ENCODE data around the gene RBM10.

RBM10 gene

GRCh38 chrX:47176101-47176740, 31.2 kb downstream of the RBM10 start:
- DNase-seq: no peak

- no peak for DNase-seq
Measured at GRCh38 chrX:47177079-47177478, 32.1 kb downstream of the RBM10 start.

DNA sequence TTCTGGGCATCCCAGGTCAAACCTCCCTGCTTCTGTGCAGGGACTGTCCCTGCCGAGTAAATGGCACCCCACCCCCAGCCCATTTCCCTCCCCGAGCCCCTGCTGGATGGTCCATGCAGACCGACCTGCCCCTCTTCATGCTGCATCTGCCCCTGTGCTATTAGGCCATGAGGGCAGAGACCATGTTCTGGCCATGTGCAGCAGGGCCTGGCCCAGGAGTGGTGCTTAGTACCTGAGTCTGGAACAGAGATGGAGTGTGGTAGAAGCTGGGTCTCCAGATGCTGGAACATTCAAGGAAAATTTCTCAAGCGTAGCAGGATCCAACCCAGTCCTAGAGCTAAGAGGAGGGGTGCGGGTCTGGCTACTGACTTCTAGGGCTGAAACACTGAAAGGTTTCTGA, 33.3 kb downstream of the RBM10 start:
- DNase-seq: no peak

- DNase-seq: no peak
Measured at GRCh38 chrX:47179221-47179927, 34.4 kb downstream of the RBM10 start.

- no peak for DNase-seq
Measured at GRCh38 chrX:47179928-47180255, 34.9 kb downstream of the RBM10 start.

- DNase-seq: no peak
Measured at GRCh38 chrX:47180346-47180745, 35.3 kb downstream of the RBM10 start.

- no peak for DNase-seq
Measured at GRCh38 chrX:47181301-47181700, 36.3 kb downstream of the RBM10 start.

DNA sequence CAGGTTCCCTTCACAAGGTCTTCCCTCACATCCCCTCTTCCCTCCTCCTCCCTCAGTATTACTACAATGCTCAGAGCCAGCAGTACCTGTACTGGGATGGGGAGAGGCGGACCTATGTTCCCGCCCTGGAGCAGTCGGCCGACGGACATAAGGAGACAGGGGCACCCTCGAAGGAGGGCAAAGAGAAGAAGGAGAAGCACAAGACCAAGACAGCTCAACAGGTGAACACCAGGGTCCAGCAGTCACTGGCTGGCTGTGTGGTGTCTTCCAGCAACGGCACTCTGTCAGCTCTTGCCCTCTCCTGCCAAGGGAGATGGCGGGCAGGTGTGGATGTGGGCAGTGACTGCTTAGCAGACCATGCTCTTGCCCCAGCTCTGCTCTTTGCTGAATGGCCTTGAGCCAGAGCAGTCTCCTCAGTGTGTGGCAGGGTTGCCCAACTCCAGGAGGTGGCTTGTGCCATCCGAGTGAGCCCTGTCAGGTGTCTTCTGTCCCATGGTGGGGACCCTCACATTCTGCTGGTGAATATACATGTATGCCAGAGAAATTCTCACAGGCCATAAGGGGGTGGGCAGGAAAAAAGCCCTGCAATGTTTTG, 37.2 kb downstream of the RBM10 start:
- no peak for DNase-seq

DNA sequence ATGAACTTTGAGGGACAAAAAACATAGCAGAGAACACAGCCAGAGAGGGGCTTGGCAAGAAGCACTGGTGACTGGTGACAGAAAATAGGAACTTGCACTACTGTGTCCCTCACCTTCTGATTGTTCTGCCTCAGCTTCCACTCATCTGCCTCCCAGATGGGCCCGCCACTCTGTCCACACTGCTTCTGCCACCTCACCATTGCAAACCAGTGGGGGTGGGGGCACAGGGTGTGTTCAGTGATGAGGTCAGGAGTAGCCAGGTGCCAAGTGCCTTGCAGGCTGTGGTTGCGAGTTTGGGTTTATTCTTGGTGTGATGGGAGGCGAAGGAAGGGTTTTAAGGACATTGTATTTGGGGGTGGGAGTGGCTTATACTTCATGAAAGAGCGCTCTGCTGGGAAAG, 39.5 kb downstream of the RBM10 start:
- no peak for DNase-seq

DNA sequence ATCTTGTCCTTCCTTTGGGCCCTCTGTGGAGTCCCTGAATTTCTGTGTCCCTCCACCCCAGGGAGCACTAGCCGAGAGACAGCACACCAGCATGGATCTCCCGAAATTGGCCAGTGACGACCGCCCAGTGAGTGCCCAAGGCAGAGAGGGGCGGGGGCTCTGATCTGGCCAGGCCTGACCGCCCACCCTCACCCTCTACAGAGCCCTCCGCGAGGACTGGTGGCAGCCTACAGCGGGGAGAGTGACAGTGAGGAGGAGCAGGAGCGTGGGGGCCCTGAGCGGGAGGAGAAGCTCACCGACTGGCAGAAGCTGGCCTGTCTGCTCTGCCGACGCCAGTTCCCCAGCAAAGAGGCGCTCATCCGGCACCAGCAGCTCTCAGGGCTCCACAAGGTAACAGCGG, 40.2 kb downstream of the RBM10 start:
- DNase-seq: no peak

GRCh38 chrX:47186096-47186740, 41.2 kb downstream of the RBM10 start:
- no peak for DNase-seq

DNA sequence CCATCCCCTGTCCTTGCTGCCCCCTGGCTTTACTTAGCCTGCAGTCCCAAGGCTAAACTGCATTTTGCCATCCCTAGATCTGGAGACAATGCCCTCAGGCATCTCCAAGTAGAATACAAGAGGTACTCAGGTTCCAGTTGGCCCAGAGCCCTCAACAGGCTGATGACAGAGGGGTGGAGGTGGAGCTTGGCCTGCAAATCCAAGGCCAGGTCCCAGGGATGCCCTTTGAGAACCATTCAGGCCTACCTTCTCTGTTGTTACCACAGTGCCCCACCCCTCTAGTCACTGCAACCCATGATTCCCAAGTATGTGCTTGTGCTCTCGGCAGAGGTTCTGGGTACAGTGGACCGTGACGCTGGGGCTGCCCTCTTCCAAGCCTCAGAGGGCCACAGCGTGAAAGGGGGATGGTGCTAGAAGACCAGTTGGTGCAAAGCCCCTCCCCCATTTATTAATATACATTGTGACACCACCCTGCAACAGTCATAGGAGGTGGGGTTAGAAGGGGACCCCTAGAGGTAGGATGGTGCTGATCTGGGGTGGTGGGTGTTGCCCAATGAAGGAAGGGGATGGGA, 42.2 kb downstream of the RBM10 start:
- DNase-seq: no peak

GRCh38 chrX:47189906-47190305, 44.9 kb downstream of the RBM10 start:
- no peak for DNase-seq

DNA sequence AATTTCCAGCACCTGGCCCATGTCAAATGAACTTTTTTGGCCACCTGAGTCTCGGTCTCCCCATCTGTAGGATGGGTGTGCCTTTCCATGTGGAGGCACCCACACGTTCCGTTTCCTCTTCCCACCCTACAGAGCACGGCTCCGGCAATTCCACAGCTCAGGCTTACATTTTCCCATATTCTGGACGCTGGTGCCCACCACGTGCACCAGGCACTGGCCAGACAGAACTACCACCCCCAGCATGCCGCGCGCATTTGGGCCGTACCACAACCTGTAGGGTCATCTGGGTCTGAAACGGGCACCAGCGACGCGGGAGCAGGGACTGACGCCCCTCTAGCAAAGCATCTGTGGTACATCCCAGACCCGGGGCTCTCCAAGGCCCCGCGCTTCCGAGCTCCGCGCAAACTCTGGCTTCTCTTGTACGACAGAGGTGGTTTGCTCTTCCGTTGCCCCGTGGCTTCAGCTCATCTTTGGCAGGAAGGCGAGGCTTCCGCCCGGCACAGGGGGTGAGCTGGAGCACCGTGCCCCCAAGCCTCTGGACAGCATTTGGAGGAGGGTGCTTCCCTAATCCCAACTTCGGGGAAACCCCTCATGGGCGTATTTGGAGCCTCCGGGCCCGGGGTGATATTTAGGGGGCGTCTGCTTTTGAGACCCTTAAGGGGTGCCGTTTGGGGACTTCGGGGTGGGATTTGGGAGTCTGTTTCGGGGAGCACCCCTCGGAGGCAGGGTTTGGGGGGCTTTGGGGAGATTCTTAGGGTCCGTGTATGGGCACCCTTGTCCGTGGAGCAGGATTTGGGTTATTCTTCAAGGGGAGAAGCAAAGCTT, 45.6 kb downstream of the RBM10 start:
- DNase-seq: peak; percentile 94 to 97

GRCh38 chrX:47191331-47191730, 46.3 kb downstream of the RBM10 start:
- peak in 1 of 2 experiments; percentile 53 for DNase-seq

- peak in 1 of 2 experiments; percentile 20 for DNase-seq
Measured at GRCh38 chrX:47191806-47192401, 46.9 kb downstream of the RBM10 start.

- peak; percentile 95 to 98 for DNase-seq
Measured at GRCh38 chrX:47193475-47194193, 48.6 kb downstream of the RBM10 start, which contains the start of gene UBA1. TSS of gene UBA1 (plus strand) at chrX:47193829. CDS start at chrX:47198803, 4,974 bp downstream.

- DNase-seq: no peak
Measured at GRCh38 chrX:47194194-47194787, 49.3 kb downstream of the RBM10 start.

- no peak for DNase-seq
Measured at GRCh38 chrX:47196098-47196497, 51.1 kb downstream of the RBM10 start.

GRCh38 chrX:47197526-47197925, 52.5 kb downstream of the RBM10 start:
- no peak for DNase-seq

All from NCI-H524 (cell line).